GM12891 (cell line): ENCODE measurements around the gene REC8.

Experiments used
- POLR2A ChIP-seq: IDR thresholded peaks from 2 replicates; pipeline ENCODE4 v1.6.1; 2011; ENCODE audit warnings: low read depth, low read length, control low read depth
- POLR2AphosphoS5 ChIP-seq: IDR thresholded peaks from 2 replicates; pipeline ENCODE4 v1.6.1; 2011; ENCODE audit warnings: low read depth, low read length, control low read depth
- TAF1 ChIP-seq: IDR thresholded peaks from 2 replicates; pipeline ENCODE4 v1.6.1; 2011; ENCODE audit warnings: low read depth, low read length, control low read depth

DNA sequence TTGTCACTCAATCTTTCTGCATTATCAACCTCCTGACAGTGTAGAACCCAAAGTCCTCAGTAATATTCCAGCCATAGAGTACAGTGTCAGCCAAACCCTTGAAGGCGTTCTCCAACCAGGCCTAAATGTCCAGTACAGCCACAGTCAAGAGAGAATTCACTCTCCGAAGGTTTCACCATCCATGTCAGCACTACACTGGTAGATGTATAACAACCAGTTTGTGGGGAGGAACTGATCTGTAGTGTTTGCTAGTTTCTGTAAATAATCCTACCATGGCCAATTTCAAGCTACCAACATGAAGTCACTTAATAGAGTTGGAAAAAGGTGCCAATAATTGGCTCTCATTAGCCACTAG, 44.4 kb downstream of the REC8 start:
- TF ChIP-seq POLR2A (no peak), TAF1 (no peak), POLR2AphosphoS5 (no peak)
